ENCODE results near the gene GTSF1L. TPM values are rescaled to one million over a fixed set of nuclear protein-coding genes. Genes with fewer than 3 reads are reported as not detected.

The GTSF1L gene
- total and polyA plus RNA-seq, 3 experiments from 2014 or later: not detected

- Mint-ChIP-seq H3K9me3 (no peaks in the 10 kb centered on the region), H3K4me3 (peak overlapping the region in 1 of 7 donors; percentile 55), H3K27me3 (peaks cover 0 to 1% of the 10 kb centered on the region in 2 donors), H3K27ac (no peak overlapping the region), H3K4me1 (peaks cover 6 to 18% (median 14%) of the 10 kb centered on the region in 3 donors), H3K36me3 (no peaks in the 10 kb centered on the region)
- H3K9me3 ChIP-seq (ENCODE audit: low read length): no peaks in the 10 kb centered on the region
- H3K27me3 ChIP-seq (ENCODE audit: insufficient read depth, low read length, poor library complexity, severe bottlenecking): no peaks in the 10 kb centered on the region
- H3K4me1 ChIP-seq (ENCODE audit: insufficient read depth, low read length): peaks cover 46% of the 10 kb centered on the region
- no peaks in the 10 kb centered on the region for H3K36me3 ChIP-seq (ENCODE audit: insufficient read depth, low read length)
- no peak overlapping the region for H3K27ac ChIP-seq (ENCODE audit: low read depth, low read length)
- no peak overlapping the region for H3K4me3 ChIP-seq (ENCODE audit: low read length)
- CTCF ChIA-PET: no interaction called here
- DNase-seq: no peak
- POLR2A ChIA-PET: no interaction called here
Observed at GRCh38 chr20:43720007-43720406, 6.8 kb downstream of the GTSF1L start.

GRCh38 chr20:43717616-43717995 lies 9.2 kb downstream of the GTSF1L start:
- Mint-ChIP-seq H3K36me3 (no peaks in the 10 kb centered on the region), H3K27me3 (peaks cover 0 to 1% of the 10 kb centered on the region in 2 donors), H3K4me1 (peaks cover 4 to 8% (median 8%) of the 10 kb centered on the region in 3 donors), H3K4me3 (no peak overlapping the region), H3K27ac (no peak overlapping the region), H3K9me3 (no peaks in the 10 kb centered on the region)
- DNase-seq: no peak
- no peaks in the 10 kb centered on the region for H3K27me3 ChIP-seq (ENCODE audit: insufficient read depth, low read length, poor library complexity, severe bottlenecking)
- no peak overlapping the region for H3K4me3 ChIP-seq (ENCODE audit: low read length)
- no peak overlapping the region for H3K27ac ChIP-seq (ENCODE audit: low read depth, low read length)
- no peaks in the 10 kb centered on the region for H3K36me3 ChIP-seq (ENCODE audit: insufficient read depth, low read length)
- CTCF ChIA-PET: no interaction called here
- POLR2A ChIA-PET: no interaction called here
- H3K9me3 ChIP-seq (ENCODE audit: low read length): no peaks in the 10 kb centered on the region
- H3K4me1 ChIP-seq (ENCODE audit: insufficient read depth, low read length): peaks cover 29% of the 10 kb centered on the region

- H3K4me3 Mint-ChIP-seq: no peak overlapping the region
- no peak overlapping the region for H3K27ac Mint-ChIP-seq
- peaks cover 0 to 1% of the 10 kb centered on the region in 2 donors for H3K27me3 Mint-ChIP-seq
- Histone ChIP-seq H3K9me3 (ENCODE audit: low read length) (no peaks in the 10 kb centered on the region), H3K36me3 (ENCODE audit: insufficient read depth, low read length) (no peaks in the 10 kb centered on the region), H3K4me3 (ENCODE audit: low read length) (no peak overlapping the region), H3K27me3 (ENCODE audit: insufficient read depth, low read length, poor library complexity, severe bottlenecking) (no peaks in the 10 kb centered on the region), H3K4me1 (ENCODE audit: insufficient read depth, low read length) (peaks cover 26% of the 10 kb centered on the region), H3K27ac (ENCODE audit: low read depth, low read length) (no peak overlapping the region)
- ChIA-PET POLR2A (no interaction called here), CTCF (no interaction called here)
- peaks cover 1 to 2% (median 2%) of the 10 kb centered on the region in 3 donors for H3K4me1 Mint-ChIP-seq
- no peaks in the 10 kb centered on the region for H3K9me3 Mint-ChIP-seq
- H3K36me3 Mint-ChIP-seq: no peaks in the 10 kb centered on the region
- DNase-seq: no peak
Observed at GRCh38 chr20:43716757-43717615, 9.8 kb downstream of the GTSF1L start.

GRCh38 chr20:43716123-43716522 lies 10.7 kb downstream of the GTSF1L start:
- Histone ChIP-seq H3K4me1 (ENCODE audit: insufficient read depth, low read length) (peaks cover 18% of the 10 kb centered on the region), H3K36me3 (ENCODE audit: insufficient read depth, low read length) (no peaks in the 10 kb centered on the region), H3K27ac (ENCODE audit: low read depth, low read length) (no peak overlapping the region), H3K27me3 (ENCODE audit: insufficient read depth, low read length, poor library complexity, severe bottlenecking) (no peaks in the 10 kb centered on the region), H3K4me3 (ENCODE audit: low read length) (no peak overlapping the region), H3K9me3 (ENCODE audit: low read length) (no peaks in the 10 kb centered on the region)
- Mint-ChIP-seq H3K9me3 (no peaks in the 10 kb centered on the region), H3K4me3 (no peak overlapping the region), H3K36me3 (no peaks in the 10 kb centered on the region), H3K27me3 (peaks cover 0 to 1% of the 10 kb centered on the region in 2 donors), H3K27ac (no peak overlapping the region), H3K4me1 (no peaks in the 10 kb centered on the region)
- POLR2A ChIA-PET: no interaction called here
- DNase-seq: no peak
- CTCF ChIA-PET: no interaction called here

GRCh38 chr20:43715511-43715910 lies 11.3 kb downstream of the GTSF1L start:
- Histone ChIP-seq H3K27ac (ENCODE audit: low read depth, low read length) (no peak overlapping the region), H3K4me1 (ENCODE audit: insufficient read depth, low read length) (peaks cover 12% of the 10 kb centered on the region), H3K4me3 (ENCODE audit: low read length) (no peak overlapping the region), H3K9me3 (ENCODE audit: low read length) (no peaks in the 10 kb centered on the region), H3K36me3 (ENCODE audit: insufficient read depth, low read length) (no peaks in the 10 kb centered on the region), H3K27me3 (ENCODE audit: insufficient read depth, low read length, poor library complexity, severe bottlenecking) (no peaks in the 10 kb centered on the region)
- no peaks in the 10 kb centered on the region for H3K4me1 Mint-ChIP-seq
- H3K9me3 Mint-ChIP-seq: no peaks in the 10 kb centered on the region
- H3K27me3 Mint-ChIP-seq: peaks cover 0 to 1% of the 10 kb centered on the region in 2 donors
- H3K27ac Mint-ChIP-seq: no peak overlapping the region
- ChIA-PET CTCF (no interaction called here), POLR2A (no interaction called here)
- H3K4me3 Mint-ChIP-seq: no peak overlapping the region
- DNase-seq: no peak
- no peaks in the 10 kb centered on the region for H3K36me3 Mint-ChIP-seq

GRCh38 chr20:43715044-43715443 lies 11.8 kb downstream of the GTSF1L start:
- Histone ChIP-seq H3K4me3 (ENCODE audit: low read length) (no peak overlapping the region), H3K27ac (ENCODE audit: low read depth, low read length) (no peak overlapping the region), H3K4me1 (ENCODE audit: insufficient read depth, low read length) (peaks cover 7% of the 10 kb centered on the region), H3K9me3 (ENCODE audit: low read length) (no peaks in the 10 kb centered on the region), H3K36me3 (ENCODE audit: insufficient read depth, low read length) (no peaks in the 10 kb centered on the region), H3K27me3 (ENCODE audit: insufficient read depth, low read length, poor library complexity, severe bottlenecking) (no peaks in the 10 kb centered on the region)
- Mint-ChIP-seq H3K27me3 (no peaks in the 10 kb centered on the region), H3K4me3 (no peak overlapping the region), H3K27ac (no peak overlapping the region), H3K4me1 (no peaks in the 10 kb centered on the region), H3K9me3 (no peaks in the 10 kb centered on the region), H3K36me3 (no peaks in the 10 kb centered on the region)
- no peak for DNase-seq
- ChIA-PET POLR2A (no interaction called here), CTCF (no interaction called here)

- no peak for DNase-seq
- no peak overlapping the region for H3K4me3 ChIP-seq (ENCODE audit: low read length)
- Mint-ChIP-seq H3K9me3 (no peaks in the 10 kb centered on the region), H3K4me3 (no peak overlapping the region), H3K4me1 (no peaks in the 10 kb centered on the region), H3K27me3 (no peaks in the 10 kb centered on the region), H3K36me3 (peaks cover 0 to 1% (median 0%) of the 10 kb centered on the region in 3 donors), H3K27ac (peak overlapping the region in 1 of 8 donors; percentile 77)
- ChIA-PET CTCF (no interaction called here), POLR2A (no interaction called here)
- no peaks in the 10 kb centered on the region for H3K36me3 ChIP-seq (ENCODE audit: insufficient read depth, low read length)
- H3K27ac ChIP-seq (ENCODE audit: low read depth, low read length): no peak overlapping the region
- H3K27me3 ChIP-seq (ENCODE audit: insufficient read depth, low read length, poor library complexity, severe bottlenecking): no peaks in the 10 kb centered on the region
- no peaks in the 10 kb centered on the region for H3K9me3 ChIP-seq (ENCODE audit: low read length)
- H3K4me1 ChIP-seq (ENCODE audit: insufficient read depth, low read length): no peaks in the 10 kb centered on the region
Observed at GRCh38 chr20:43711098-43711654, 15.6 kb downstream of the GTSF1L start.

- POLR2A ChIA-PET: interaction anchor here (0.5 kb wide), 1 partner anchor 98 kb away, joined by 4 read pairs; no protein-coding TSS in a partner anchor
- peaks cover 0 to 1% (median 0%) of the 10 kb centered on the region in 3 donors for H3K36me3 Mint-ChIP-seq
- no peaks in the 10 kb centered on the region for H3K27me3 Mint-ChIP-seq
- H3K4me1 Mint-ChIP-seq: no peaks in the 10 kb centered on the region
- H3K27ac ChIP-seq (ENCODE audit: low read depth, low read length): no peak overlapping the region
- no peak overlapping the region for H3K4me3 Mint-ChIP-seq
- no peaks in the 10 kb centered on the region for H3K27me3 ChIP-seq (ENCODE audit: insufficient read depth, low read length, poor library complexity, severe bottlenecking)
- peak overlapping the region in 2 of 8 donors; percentile 42 to 77 for H3K27ac Mint-ChIP-seq
- H3K4me1 ChIP-seq (ENCODE audit: insufficient read depth, low read length): no peaks in the 10 kb centered on the region
- H3K36me3 ChIP-seq (ENCODE audit: insufficient read depth, low read length): no peaks in the 10 kb centered on the region
- H3K9me3 ChIP-seq (ENCODE audit: low read length): no peaks in the 10 kb centered on the region
- no peaks in the 10 kb centered on the region for H3K9me3 Mint-ChIP-seq
- H3K4me3 ChIP-seq (ENCODE audit: low read length): no peak overlapping the region
- CTCF ChIA-PET: no interaction called here
- DNase-seq: no peak
Observed at GRCh38 chr20:43710370-43711044, 16.3 kb downstream of the GTSF1L start.
